GM06990 (cell line): ENCODE results near the gene EN2.

Experiments
- DNase-seq: peaks from one replicate; pipeline ENCODE4 v3.0.0-alpha.2; 2011; ENCODE audit not compliant: insufficient read length; ENCODE audit errors: extremely low read depth
- H3K27me3 ChIP-seq: replicated peaks from 2 replicates; pipeline ENCODE4 v1.6.0; 2011; ENCODE audit warnings: low read length; ENCODE audit not compliant: control insufficient read depth, insufficient read depth
- H3K36me3 ChIP-seq: 2 replicates; pipeline ENCODE4 v1.5.1; 2011; ENCODE audit warnings: low read length; ENCODE audit not compliant: control insufficient read depth, insufficient read depth
- H3K4me3 ChIP-seq: replicated peaks from 2 replicates; pipeline ENCODE4 v1.5.1; 2011; ENCODE audit warnings: low read depth, mild to moderate bottlenecking, control low read depth, low read length
- CTCF ChIP-seq: IDR thresholded peaks from 2 replicates; pipeline ENCODE4 v1.5.1; 2011; ENCODE audit warnings: low read length, control low read depth, mild to moderate bottlenecking, inconsistent platforms; ENCODE audit not compliant: insufficient read depth, poor library complexity, severe bottlenecking

EN2 gene

GRCh38 chr7:155458111-155458877 lies at the start of gene EN2:
EN2 (plus strand) TSS chr7:155458129; CDS start chr7:155458378, 249 bp downstream.
- no peak for DNase-seq
- no peak for TF ChIP-seq CTCF
- Histone ChIP-seq H3K27me3 (peaks cover 3% of the 10 kb centered on the region), H3K36me3 (no peaks in the 10 kb centered on the region), H3K4me3 (no peak within 1 kb of the TSS)

- DNase-seq: no peak
- Histone ChIP-seq H3K4me3 (no peak overlapping the region), H3K36me3 (no peaks in the 10 kb centered on the region), H3K27me3 (no peaks in the 10 kb centered on the region; the same call in 1 of the 2 replicates)
- no peak for TF ChIP-seq CTCF
Measured at GRCh38 chr7:155408651-155409586, 49.0 kb upstream of the EN2 start.

- no peak for TF ChIP-seq CTCF
- no peak overlapping the region for H3K4me3 ChIP-seq
- DNase-seq: no peak
- no peaks in the 10 kb centered on the region for H3K36me3 ChIP-seq
- H3K27me3 ChIP-seq: no peaks in the 10 kb centered on the region
Measured at GRCh38 chr7:155409980-155410379, 47.9 kb upstream of the EN2 start.

GRCh38 chr7:155410431-155410830 lies 47.5 kb upstream of the EN2 start:
- Histone ChIP-seq H3K27me3 (no peaks in the 10 kb centered on the region), H3K36me3 (no peaks in the 10 kb centered on the region), H3K4me3 (no peak overlapping the region)
- TF ChIP-seq CTCF: no peak
- DNase-seq: no peak

- H3K36me3 ChIP-seq: no peaks in the 10 kb centered on the region
- no peaks in the 10 kb centered on the region for H3K27me3 ChIP-seq
- no peak overlapping the region for H3K4me3 ChIP-seq
- no peak for TF ChIP-seq CTCF
- DNase-seq: no peak
Measured at GRCh38 chr7:155411718-155412415, 46.1 kb upstream of the EN2 start.
